ENCODE data around the gene P4HTM. TPM values are rescaled to one million over a fixed set of nuclear protein-coding genes. Genes with fewer than 3 reads are reported as not detected.

P4HTM gene
- total and polyA plus RNA-seq, 2 of the 4 experiments (the other 2 are of a cell fraction), result 10.4 to 26.1 TPM

Small RNA genes within 50 kb of the gene (microRNA-seq; reads per million reads assigned to microRNA genes)
- gene MIR191 (ENCODE audit: insufficient read depth in 1 of 2, insufficient read length in 1 of 2, unreplicated experiment in 1 of 2) (6,641 to 17,413 reads per million in 2 experiments), gene MIR425 (ENCODE audit: insufficient read depth in 1 of 2, insufficient read length in 1 of 2, unreplicated experiment in 1 of 2) (3,538 to 3,717 reads per million in 2 experiments)

Small RNA genes within 50 kb of the gene (small RNA-seq; reads per million reads assigned to genes)
- 623 to 21,352 (median 15,529) reads per million in 5 experiments for gene MIR191
- 42.5 to 4,031 (median 2,697) reads per million in 5 experiments for gene MIR425

Other genes starting within 250 kb of the P4HTM start
- 48.2 and 53.0 TPM in 2 replicates for gene PRKAR2A, start 142.4 kb upstream of the P4HTM start, total RNA-seq (2012; rRNA removed)
- gene PRKAR2A, start 142.4 kb upstream of the P4HTM start, polyA plus RNA-seq (2012; rRNA removed), result 10.2 and 11.3 TPM in 2 replicates
- 27.1 and 29.2 TPM in 2 replicates for gene SLC25A20, start 91.4 kb upstream of the P4HTM start, total RNA-seq (2012; rRNA removed)
- gene SLC25A20, start 91.4 kb upstream of the P4HTM start, polyA plus RNA-seq (2012; rRNA removed), result 21.8 and 23.8 TPM in 2 replicates
- 73.0 and 93.7 TPM in 2 replicates for gene ARIH2, start 71.4 kb upstream of the P4HTM start, total RNA-seq (2012; rRNA removed)
- gene ARIH2, start 71.4 kb upstream of the P4HTM start, polyA plus RNA-seq (2012; rRNA removed), result 54.0 and 62.3 TPM in 2 replicates
- gene WDR6, start 17.1 kb downstream of the P4HTM start, total RNA-seq (2012; rRNA removed), result 55.8 and 60.9 TPM in 2 replicates
- gene WDR6, start 17.1 kb downstream of the P4HTM start, polyA plus RNA-seq (2012; rRNA removed), result 160 and 172 TPM in 2 replicates
- gene DALRD3, start 28.3 kb downstream of the P4HTM start, total RNA-seq (2012; rRNA removed), result 27.8 and 28.3 TPM in 2 replicates
- gene DALRD3, start 28.3 kb downstream of the P4HTM start, polyA plus RNA-seq (2012; rRNA removed), result 42.2 and 43.5 TPM in 2 replicates
- 26.5 and 43.3 TPM in 2 replicates for gene NDUFAF3, start 31.9 kb downstream of the P4HTM start, total RNA-seq (2012; rRNA removed)
- 112 and 137 TPM in 2 replicates for gene NDUFAF3, start 31.9 kb downstream of the P4HTM start, polyA plus RNA-seq (2012; rRNA removed)
- gene IMPDH2, start 39.2 kb downstream of the P4HTM start, total RNA-seq (2012; rRNA removed), result 268 and 296 TPM in 2 replicates
- gene IMPDH2, start 39.2 kb downstream of the P4HTM start, polyA plus RNA-seq (2012; rRNA removed), result 190 and 194 TPM in 2 replicates
- gene QRICH1, start 103.8 kb downstream of the P4HTM start, total RNA-seq (2012; rRNA removed), result 62.7 and 72.2 TPM in 2 replicates
- gene QRICH1, start 103.8 kb downstream of the P4HTM start, polyA plus RNA-seq (2012; rRNA removed), result 77.3 and 79.9 TPM in 2 replicates
- 396 and 404 TPM in 2 replicates for gene QARS1, start 114.5 kb downstream of the P4HTM start, total RNA-seq (2012; rRNA removed)
- gene QARS1, start 114.5 kb downstream of the P4HTM start, polyA plus RNA-seq (2012; rRNA removed), result 296 and 354 TPM in 2 replicates
- gene USP19, start 130.6 kb downstream of the P4HTM start, total RNA-seq (2012; rRNA removed), result 22.5 and 24.7 TPM in 2 replicates
- 39.7 and 44.0 TPM in 2 replicates for gene USP19, start 130.6 kb downstream of the P4HTM start, polyA plus RNA-seq (2012; rRNA removed)
- 179 and 213 TPM in 2 replicates for gene LAMB2, start 142.8 kb downstream of the P4HTM start, total RNA-seq (2012; rRNA removed)
- gene LAMB2, start 142.8 kb downstream of the P4HTM start, polyA plus RNA-seq (2012; rRNA removed), result 526 and 570 TPM in 2 replicates
- gene CCDC71, start 176.1 kb downstream of the P4HTM start, total RNA-seq (2012; rRNA removed), result 28.3 and 29.4 TPM in 2 replicates
- gene CCDC71, start 176.1 kb downstream of the P4HTM start, polyA plus RNA-seq (2012; rRNA removed), result 35.9 and 38.6 TPM in 2 replicates
- 16.1 and 16.5 TPM in 2 replicates for gene KLHDC8B, start 181.4 kb downstream of the P4HTM start, total RNA-seq (2012; rRNA removed)
- gene KLHDC8B, start 181.4 kb downstream of the P4HTM start, polyA plus RNA-seq (2012; rRNA removed), result 16.3 and 17.4 TPM in 2 replicates

All from IMR-90 (cell line).